Bronchial epithelial cell (primary cell): ENCODE results near the gene FAT2. TPM values are rescaled to one million over a fixed set of nuclear protein-coding genes. Genes with fewer than 3 reads are reported as not detected.

Source experiments
- DNase-seq: peaks from one replicate; pipeline ENCODE4 v3.0.0-alpha.2; 2010; ENCODE audit warnings: low read depth
- FAIRE-seq: peaks from 2 replicates; lab custom pipeline; 2011; peaks lifted over from hg19 to GRCh38; lab: Jason Lieb, UNC
- H3K27me3 ChIP-seq: 2 replicates; pipeline ENCODE4 v1.5.1; 2011; ENCODE audit warnings: low read length; ENCODE audit not compliant: control insufficient read depth, insufficient read depth
- H3K36me3 ChIP-seq: 2 replicates; pipeline ENCODE4 v1.5.1; 2011; ENCODE audit warnings: low read length; ENCODE audit not compliant: control insufficient read depth, insufficient read depth
- H3K4me3 ChIP-seq: 2 replicates; pipeline ENCODE4 v1.5.1; 2011; ENCODE audit warnings: mild to moderate bottlenecking, low read depth, low read length, control low read depth
- total RNA-seq: library from RNA; depleted of rRNA; stranded (reverse); fragments of >200 nt; gene quantifications from 2 replicates; pipeline ENCODE4 v1.2.1, GENCODE V29; 2014
- TF ChIP-seq, protein P1 (sequence below): IDR thresholded peaks from 2 replicates; pipeline ENCODE4 v1.5.1; 2011; ENCODE audit warnings: mild to moderate bottlenecking, moderate library complexity, low read length, control low read depth, inconsistent platforms; ENCODE audit not compliant: insufficient read depth, severe bottlenecking

The FAT2 gene
- total RNA-seq, 1 donor from 2014 or later = 34.2 TPM

DNA sequence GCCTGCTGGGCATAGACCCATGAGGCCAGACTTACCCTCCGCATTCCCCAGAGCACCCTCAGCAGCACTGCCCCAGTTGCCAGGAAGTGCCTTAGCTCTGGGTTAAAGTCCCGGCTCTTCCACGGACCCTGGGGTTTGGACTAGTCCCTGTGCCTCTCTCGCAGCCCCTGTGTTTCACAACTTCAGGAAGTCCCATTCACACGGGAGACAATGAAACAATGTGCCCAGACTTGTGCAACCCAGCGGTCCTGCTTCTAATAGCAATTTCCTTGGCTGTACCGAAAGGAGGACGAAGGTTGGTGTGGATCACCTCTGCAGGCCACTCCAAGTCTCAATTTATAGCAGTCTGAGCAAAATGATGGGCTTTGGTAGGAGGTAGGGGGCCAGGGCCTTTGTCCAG is 41.8 kb upstream of the FAT2 start:
- H3K36me3 ChIP-seq = no peaks in the 10 kb centered on the region
- TF ChIP-seq, protein P1, sequence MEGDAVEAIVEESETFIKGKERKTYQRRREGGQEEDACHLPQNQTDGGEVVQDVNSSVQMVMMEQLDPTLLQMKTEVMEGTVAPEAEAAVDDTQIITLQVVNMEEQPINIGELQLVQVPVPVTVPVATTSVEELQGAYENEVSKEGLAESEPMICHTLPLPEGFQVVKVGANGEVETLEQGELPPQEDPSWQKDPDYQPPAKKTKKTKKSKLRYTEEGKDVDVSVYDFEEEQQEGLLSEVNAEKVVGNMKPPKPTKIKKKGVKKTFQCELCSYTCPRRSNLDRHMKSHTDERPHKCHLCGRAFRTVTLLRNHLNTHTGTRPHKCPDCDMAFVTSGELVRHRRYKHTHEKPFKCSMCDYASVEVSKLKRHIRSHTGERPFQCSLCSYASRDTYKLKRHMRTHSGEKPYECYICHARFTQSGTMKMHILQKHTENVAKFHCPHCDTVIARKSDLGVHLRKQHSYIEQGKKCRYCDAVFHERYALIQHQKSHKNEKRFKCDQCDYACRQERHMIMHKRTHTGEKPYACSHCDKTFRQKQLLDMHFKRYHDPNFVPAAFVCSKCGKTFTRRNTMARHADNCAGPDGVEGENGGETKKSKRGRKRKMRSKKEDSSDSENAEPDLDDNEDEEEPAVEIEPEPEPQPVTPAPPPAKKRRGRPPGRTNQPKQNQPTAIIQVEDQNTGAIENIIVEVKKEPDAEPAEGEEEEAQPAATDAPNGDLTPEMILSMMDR = no peak
- no peak overlapping the region for H3K4me3 ChIP-seq
- H3K27me3 ChIP-seq = no peaks in the 10 kb centered on the region
- DNase-seq = no peak
- FAIRE-seq = no peak

- FAIRE-seq = no peak
- Histone ChIP-seq H3K4me3 (no peak overlapping the region), H3K36me3 (no peaks in the 10 kb centered on the region), H3K27me3 (no peaks in the 10 kb centered on the region)
- DNase-seq = no peak
- TF ChIP-seq, protein P1 = no peak
Measured at GRCh38 chr5:151632524-151632923, 41.4 kb upstream of the FAT2 start.

GRCh38 chr5:151631941-151632340 is 40.8 kb upstream of the FAT2 start:
- DNase-seq = no peak
- Histone ChIP-seq H3K27me3 (no peaks in the 10 kb centered on the region), H3K4me3 (no peak overlapping the region), H3K36me3 (no peaks in the 10 kb centered on the region)
- TF ChIP-seq, protein P1 = no peak
- FAIRE-seq = no peak

DNA sequence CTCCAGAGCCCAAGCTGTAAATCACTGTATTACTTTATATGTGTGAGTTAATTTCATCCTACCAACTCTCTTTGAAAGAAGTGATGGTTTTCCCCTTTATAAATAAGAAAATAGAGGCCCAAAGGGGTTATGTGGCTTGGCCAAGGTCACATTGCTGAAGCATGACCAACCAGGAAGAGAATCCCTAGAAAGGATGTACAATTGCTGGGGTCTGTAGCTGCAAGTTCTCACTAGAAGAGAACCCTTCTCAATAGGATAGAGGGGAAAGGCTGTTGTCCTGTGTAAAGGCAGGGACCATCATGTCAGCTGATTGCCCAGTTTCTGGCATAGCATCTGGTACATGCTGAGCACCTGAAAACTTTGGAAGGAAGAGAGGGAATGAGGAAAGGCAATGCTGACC is 39.0 kb upstream of the FAT2 start:
- Histone ChIP-seq H3K27me3 (no peaks in the 10 kb centered on the region), H3K4me3 (no peak overlapping the region), H3K36me3 (no peaks in the 10 kb centered on the region)
- DNase-seq (no peak), FAIRE-seq (no peak)
- TF ChIP-seq, protein P1 = no peak

- H3K27me3 ChIP-seq = no peaks in the 10 kb centered on the region
- DNase-seq (peak; percentile 86), FAIRE-seq (no peak)
- H3K4me3 ChIP-seq = no peak overlapping the region
- no peaks in the 10 kb centered on the region for H3K36me3 ChIP-seq
- TF ChIP-seq, protein P1 = no peak
Measured at GRCh38 chr5:151628112-151628823, 37.1 kb upstream of the FAT2 start.

DNA sequence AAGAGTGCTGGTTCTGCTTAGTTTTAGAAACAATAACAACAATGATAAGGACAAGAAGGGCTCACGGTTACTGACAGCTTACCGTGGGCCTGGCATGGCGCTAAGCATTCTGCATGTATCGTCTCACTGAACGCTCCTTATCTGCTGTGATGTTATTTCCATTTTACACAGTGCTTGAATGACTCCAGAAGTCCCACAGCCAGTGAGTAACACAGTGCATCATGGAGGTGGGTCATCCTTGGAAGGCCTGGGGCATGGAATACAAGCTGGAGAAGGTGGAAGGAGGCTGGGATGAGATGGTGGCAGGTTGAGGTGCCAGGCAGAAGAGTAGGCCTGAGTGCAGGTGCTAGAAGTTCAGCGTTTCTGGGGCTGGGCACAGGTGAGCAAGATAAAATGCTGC is 36.5 kb upstream of the FAT2 start:
- H3K4me3 ChIP-seq = no peak overlapping the region
- H3K36me3 ChIP-seq = no peaks in the 10 kb centered on the region
- FAIRE-seq = peak; percentile 79
- DNase-seq = peak; percentile 96
- no peaks in the 10 kb centered on the region for H3K27me3 ChIP-seq
- TF ChIP-seq, protein P1 = no peak
